ENCODE results near the gene SH3TC2. TPM values are rescaled to one million over a fixed set of nuclear protein-coding genes. Genes with fewer than 3 reads are reported as not detected.

The SH3TC2 gene
- total RNA-seq, 2 donors from 2014 or later = 0.27 to 0.75 TPM

GRCh38 chr5:149054416-149054815 lies 8.4 kb downstream of the SH3TC2 start:
- 81 to 100% methylated on average over 1 to 2 of the region's 2 CpGs for WGBS, 2 experiments (ENCODE audit: insufficient coverage in 1 of 2, insufficient read length in 1 of 2)
- H3K36me3 ChIP-seq (ENCODE audit: control insufficient read depth, insufficient read depth, low read length) = no peaks in the 10 kb centered on the region
- no peaks in the 10 kb centered on the region for H3K36me3 Mint-ChIP-seq (ENCODE audit: low read depth)
- H3K9ac ChIP-seq (ENCODE audit: extremely low read depth, low read length, poor library complexity, severe bottlenecking) = no peak overlapping the region
- peaks cover 2% of the 10 kb centered on the region for H3K4me1 ChIP-seq (ENCODE audit: control insufficient read depth, insufficient read depth, low read length)
- TF ChIP-seq CTCF (conservative IDR thresholded peaks at IDR 0.05) = no peak
- H3K27me3 ChIP-seq (ENCODE audit: control insufficient read depth, insufficient read depth, low read length, poor library complexity, severe bottlenecking) = no peaks in the 10 kb centered on the region
- H3K27ac ChIP-seq (ENCODE audit: low read depth, low read length) = no peak overlapping the region
- DNase-seq = no peak
- H3K4me1 Mint-ChIP-seq = no peaks in the 10 kb centered on the region
- no peak overlapping the region for H3K4me3 Mint-ChIP-seq
- no peak overlapping the region for H3K4me3 ChIP-seq (ENCODE audit: low read length)
- peaks cover 3% of the 10 kb centered on the region for H3K9me3 Mint-ChIP-seq
- peaks cover 17% of the 10 kb centered on the region for H3K9me3 ChIP-seq (ENCODE audit: control insufficient read depth, low read length)
- H3K27ac Mint-ChIP-seq = no peak overlapping the region
- peaks cover 2% of the 10 kb centered on the region for H3K27me3 Mint-ChIP-seq (ENCODE audit: insufficient read depth)

- 83% methylated on average over 2 of the region's 2 CpGs; no CpG with 5 or more reads in 1 of the 2 experiments for WGBS, 2 experiments (ENCODE audit: insufficient coverage in 1 of 2, insufficient read length in 1 of 2)
- Mint-ChIP-seq H3K9me3 (peaks cover 3% of the 10 kb centered on the region), H3K4me3 (no peak overlapping the region), H3K4me1 (no peaks in the 10 kb centered on the region), H3K27me3 (ENCODE audit: insufficient read depth) (no peaks in the 10 kb centered on the region), H3K27ac (no peak overlapping the region), H3K36me3 (ENCODE audit: low read depth) (no peaks in the 10 kb centered on the region)
- Histone ChIP-seq H3K27me3 (ENCODE audit: control insufficient read depth, insufficient read depth, low read length, poor library complexity, severe bottlenecking) (no peaks in the 10 kb centered on the region), H3K4me3 (ENCODE audit: low read length) (no peak overlapping the region), H3K36me3 (ENCODE audit: control insufficient read depth, insufficient read depth, low read length) (no peaks in the 10 kb centered on the region), H3K27ac (ENCODE audit: low read depth, low read length) (no peak overlapping the region), H3K4me1 (ENCODE audit: control insufficient read depth, insufficient read depth, low read length) (peaks cover 2% of the 10 kb centered on the region), H3K9ac (ENCODE audit: extremely low read depth, low read length, poor library complexity, severe bottlenecking) (no peak overlapping the region), H3K9me3 (ENCODE audit: control insufficient read depth, low read length) (peaks cover 11% of the 10 kb centered on the region)
- no peak for TF ChIP-seq CTCF (conservative IDR thresholded peaks at IDR 0.05)
- no peak for DNase-seq
Observed at GRCh38 chr5:149053072-149053695, 9.7 kb downstream of the SH3TC2 start.

- Histone ChIP-seq H3K27me3 (ENCODE audit: control insufficient read depth, insufficient read depth, low read length, poor library complexity, severe bottlenecking) (no peaks in the 10 kb centered on the region), H3K27ac (ENCODE audit: low read depth, low read length) (no peak overlapping the region), H3K9ac (ENCODE audit: extremely low read depth, low read length, poor library complexity, severe bottlenecking) (no peak overlapping the region), H3K4me1 (ENCODE audit: control insufficient read depth, insufficient read depth, low read length) (peaks cover 2% of the 10 kb centered on the region), H3K9me3 (ENCODE audit: control insufficient read depth, low read length) (no peaks in the 10 kb centered on the region), H3K4me3 (ENCODE audit: low read length) (no peak overlapping the region), H3K36me3 (ENCODE audit: control insufficient read depth, insufficient read depth, low read length) (no peaks in the 10 kb centered on the region)
- 90 to 92% methylated on average over 2 to 3 of the region's 3 CpGs for WGBS, 2 experiments (ENCODE audit: insufficient coverage in 1 of 2, insufficient read length in 1 of 2)
- H3K27ac Mint-ChIP-seq = no peak overlapping the region
- H3K36me3 Mint-ChIP-seq (ENCODE audit: low read depth) = no peaks in the 10 kb centered on the region
- no peaks in the 10 kb centered on the region for H3K27me3 Mint-ChIP-seq (ENCODE audit: insufficient read depth)
- TF ChIP-seq CTCF (conservative IDR thresholded peaks at IDR 0.05) = no peak
- H3K4me3 Mint-ChIP-seq = no peak overlapping the region
- no peaks in the 10 kb centered on the region for H3K4me1 Mint-ChIP-seq
- no peak for DNase-seq
- no peaks in the 10 kb centered on the region for H3K9me3 Mint-ChIP-seq
Observed at GRCh38 chr5:149049371-149049781, 13.5 kb downstream of the SH3TC2 start.

Measured in endodermal cell (in vitro differentiated cells).